CD4-positive, alpha-beta T cell treated with Interleukin-4 for 1 hour (primary cell): Measurements from ENCODE around the gene GALNT14.
"Not testable (repeated sequence)": the region's sequence is repeated elsewhere in the genome, so short reads cannot be mapped to it uniquely, and the experiment has no call there.

Experiments
- DNase-seq, 2 donors: peaks; one replicate each; pipeline ENCODE4 v3.0.0-alpha.2; 2020 to 2022

Gene GALNT14

GRCh38 chr2:30934066-30934465, 204.2 kb downstream of the GALNT14 start:
- no peak for DNase-seq

- DNase-seq: no peak
Measured at GRCh38 chr2:30933496-30933895, 204.7 kb downstream of the GALNT14 start.

GRCh38 chr2:30932870-30933269, 205.4 kb downstream of the GALNT14 start:
- DNase-seq: no peak

GRCh38 chr2:30931841-30932407, 206.3 kb downstream of the GALNT14 start:
- no peak for DNase-seq

GRCh38 chr2:30930716-30931115, 207.5 kb downstream of the GALNT14 start:
- DNase-seq: no peak

GRCh38 chr2:30927465-30928075, 210.7 kb downstream of the GALNT14 start:
- DNase-seq: no peak

GRCh38 chr2:30926606-30927005, 211.6 kb downstream of the GALNT14 start:
- no peak for DNase-seq

GRCh38 chr2:30923623-30924022, 214.6 kb downstream of the GALNT14 start:
- DNase-seq: no peak

GRCh38 chr2:30920511-30920910, 217.7 kb downstream of the GALNT14 start:
- no peak for DNase-seq

- no peak for DNase-seq
Measured at GRCh38 chr2:30915486-30915885, 222.8 kb downstream of the GALNT14 start.

- DNase-seq: no peak
Measured at GRCh38 chr2:30914456-30914855, 223.8 kb downstream of the GALNT14 start.

GRCh38 chr2:30912056-30912455, 226.2 kb downstream of the GALNT14 start:
- DNase-seq: no peak

- no peak for DNase-seq
Measured at GRCh38 chr2:30911327-30911726, 226.9 kb downstream of the GALNT14 start.

GRCh38 chr2:30910686-30911085, 227.6 kb downstream of the GALNT14 start:
- no peak for DNase-seq

GRCh38 chr2:30904437-30904836, 233.8 kb downstream of the GALNT14 start:
- not testable (repeated sequence) for DNase-seq

GRCh38 chr2:30903326-30903725, 234.9 kb downstream of the GALNT14 start:
- DNase-seq: no peak

GRCh38 chr2:30900381-30900780, 237.9 kb downstream of the GALNT14 start:
- DNase-seq: no peak

- no peak for DNase-seq
Measured at GRCh38 chr2:30899516-30900054, 238.7 kb downstream of the GALNT14 start.

- DNase-seq: no peak
Measured at GRCh38 chr2:30897539-30897938, 240.7 kb downstream of the GALNT14 start.

- no peak for DNase-seq
Measured at GRCh38 chr2:30894498-30895119, 243.6 kb downstream of the GALNT14 start.

- DNase-seq: no peak
Measured at GRCh38 chr2:30888852-30889409, 249.3 kb downstream of the GALNT14 start.

GRCh38 chr2:30886080-30886479, 252.2 kb downstream of the GALNT14 start:
- DNase-seq: no peak

GRCh38 chr2:30883822-30884221, 254.4 kb downstream of the GALNT14 start:
- no peak for DNase-seq

- DNase-seq: no peak
Measured at GRCh38 chr2:30883184-30883583, 255.1 kb downstream of the GALNT14 start.
